Esophagus squamous epithelium (tissue), 4 donors: Measurements from ENCODE around the gene ZRANB1.

Experiments
- POLR2A ChIP-seq, 4 donors: fragments of 450-650 bp; IDR thresholded peaks; one replicate each; pipeline ENCODE4 v1.6.1; 2017; ENCODE audit warnings: antibody characterized with exemption in 4 of 4, mild to moderate bottlenecking in 4 of 4, moderate library complexity in 3 of 4
- TF ChIP-seq, protein P1 (sequence below), 6 experiments: fragments of 450-650 bp in 4 of 6; fragments of 200-600 bp in 2 of 6; sonication (generic) in 2 of 6; IDR thresholded peaks; one replicate each; pipeline ENCODE4 v1.5.1; 2016 to 2019; ENCODE audit warnings: antibody characterized with exemption in 6 of 6, mild to moderate bottlenecking in 4 of 6, moderate library complexity in 4 of 6

DNA sequence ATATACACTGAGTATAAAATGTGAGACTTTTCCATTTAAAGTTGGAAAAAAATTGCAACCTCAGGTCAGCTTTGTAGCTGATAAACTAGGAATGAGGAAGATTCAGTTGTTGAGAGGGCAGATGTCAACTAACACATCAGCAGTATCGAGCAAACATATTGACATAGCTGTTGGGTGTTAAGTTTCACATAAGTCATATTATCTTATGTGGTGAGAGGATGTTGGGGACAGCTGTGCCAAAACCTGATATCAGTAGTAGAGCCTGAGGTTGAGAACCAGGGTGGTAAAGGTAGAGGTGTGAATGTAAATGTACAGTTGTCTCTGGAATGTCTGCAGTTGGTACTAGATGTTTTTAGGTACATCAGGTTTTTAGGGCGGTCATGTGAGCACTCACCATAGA lies 5.0 kb downstream of the ZRANB1 start:
- TF ChIP-seq, protein P1, sequence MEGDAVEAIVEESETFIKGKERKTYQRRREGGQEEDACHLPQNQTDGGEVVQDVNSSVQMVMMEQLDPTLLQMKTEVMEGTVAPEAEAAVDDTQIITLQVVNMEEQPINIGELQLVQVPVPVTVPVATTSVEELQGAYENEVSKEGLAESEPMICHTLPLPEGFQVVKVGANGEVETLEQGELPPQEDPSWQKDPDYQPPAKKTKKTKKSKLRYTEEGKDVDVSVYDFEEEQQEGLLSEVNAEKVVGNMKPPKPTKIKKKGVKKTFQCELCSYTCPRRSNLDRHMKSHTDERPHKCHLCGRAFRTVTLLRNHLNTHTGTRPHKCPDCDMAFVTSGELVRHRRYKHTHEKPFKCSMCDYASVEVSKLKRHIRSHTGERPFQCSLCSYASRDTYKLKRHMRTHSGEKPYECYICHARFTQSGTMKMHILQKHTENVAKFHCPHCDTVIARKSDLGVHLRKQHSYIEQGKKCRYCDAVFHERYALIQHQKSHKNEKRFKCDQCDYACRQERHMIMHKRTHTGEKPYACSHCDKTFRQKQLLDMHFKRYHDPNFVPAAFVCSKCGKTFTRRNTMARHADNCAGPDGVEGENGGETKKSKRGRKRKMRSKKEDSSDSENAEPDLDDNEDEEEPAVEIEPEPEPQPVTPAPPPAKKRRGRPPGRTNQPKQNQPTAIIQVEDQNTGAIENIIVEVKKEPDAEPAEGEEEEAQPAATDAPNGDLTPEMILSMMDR (IDR thresholded peaks at IDR 0.05), result no peak
- no peak for TF ChIP-seq POLR2A (IDR thresholded peaks at IDR 0.05)
